ENCODE measurements around the gene ATXN10.

Gene ATXN10

DNA sequence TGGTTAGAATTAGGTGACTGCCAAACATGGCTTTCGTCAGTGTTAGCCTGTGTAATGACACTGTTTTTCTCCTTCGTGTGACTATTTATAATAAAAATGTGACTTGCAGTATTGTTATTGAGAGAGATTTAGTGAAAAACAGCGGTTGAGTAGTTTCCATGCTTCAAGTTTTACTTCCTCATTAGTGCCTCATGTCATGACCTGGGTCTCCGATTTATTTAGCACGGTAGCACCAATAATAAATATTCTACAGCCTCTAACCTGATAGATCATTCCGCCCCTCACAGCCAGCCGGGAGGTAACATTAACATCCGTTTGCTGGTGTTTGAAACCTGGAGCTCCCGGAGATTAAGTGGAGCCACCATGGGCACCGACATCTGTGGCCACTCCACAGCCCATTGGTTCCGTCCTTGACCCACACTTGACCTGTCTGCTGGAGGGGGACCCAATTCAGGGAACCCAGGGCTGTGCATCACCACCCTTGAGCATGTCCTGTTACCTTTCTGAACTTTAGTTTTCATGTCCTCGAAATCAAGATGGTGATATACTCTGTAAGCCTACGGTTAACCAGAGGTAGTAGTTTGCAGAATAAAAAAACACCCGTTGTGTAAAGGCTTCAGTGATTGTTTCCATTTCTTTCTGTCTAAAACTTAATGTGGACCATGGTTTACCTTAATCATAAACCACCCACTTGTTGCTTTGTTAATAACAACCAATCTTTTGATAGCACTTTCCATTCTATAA, 104.1 kb downstream of the ATXN10 start:
- Histone ChIP-seq H4K20me1 (ENCODE audit: control insufficient read depth, insufficient read depth, low read depth, low read length) (no peaks in the 10 kb centered on the region), H3K27me3 (ENCODE audit: control insufficient read depth, low read length) (no peaks in the 10 kb centered on the region), H3K4me1 (ENCODE audit: control insufficient read depth, low read length) (peaks cover 100% of the 10 kb centered on the region), H3F3A (ENCODE audit: control insufficient read depth, insufficient read depth) (peaks cover 70% of the 10 kb centered on the region), H3K9me3 (ENCODE audit: control insufficient read depth, insufficient read depth, low read length) (no peaks in the 10 kb centered on the region), H3K27ac (ENCODE audit: low read depth, low read length) (peak overlapping the region; percentile 100), H3K36me3 (ENCODE audit: control insufficient read depth, low read length) (peaks cover 48% of the 10 kb centered on the region), H3K79me2 (ENCODE audit: control insufficient read depth, low read length) (peaks cover 75% of the 10 kb centered on the region), H3K4me3 (ENCODE audit: low read length) (peak overlapping the region; percentile 66), H3K9me2 (replicated peaks; ENCODE audit: control insufficient read depth, low read length) (no peaks in the 10 kb centered on the region), H3K4me2 (ENCODE audit: low read length) (peak overlapping the region; percentile 90)
- no peak for TF ChIP-seq EZH2phosphoT487 (IDR thresholded peaks at IDR 0.05; ENCODE audit: borderline replicate concordance, low read length)
- TF ChIP-seq CTCF (IDR thresholded peaks at IDR 0.05; ENCODE audit: low read depth, low read length, poor library complexity, severe bottlenecking): no peak

- H3K4me1 ChIP-seq (ENCODE audit: control insufficient read depth, low read length): peaks cover 100% of the 10 kb centered on the region
- H3K4me3 ChIP-seq (ENCODE audit: low read length): peak overlapping the region; percentile 66
- H3F3A ChIP-seq (ENCODE audit: control insufficient read depth, insufficient read depth): peaks cover 70% of the 10 kb centered on the region
- H3K9me3 ChIP-seq (ENCODE audit: control insufficient read depth, insufficient read depth, low read length): no peaks in the 10 kb centered on the region
- H3K4me2 ChIP-seq (ENCODE audit: low read length): peak overlapping the region; percentile 90
- no peaks in the 10 kb centered on the region for H3K27me3 ChIP-seq (ENCODE audit: control insufficient read depth, low read length)
- H3K79me2 ChIP-seq (ENCODE audit: control insufficient read depth, low read length): peaks cover 75% of the 10 kb centered on the region
- H3K9me2 ChIP-seq (replicated peaks; ENCODE audit: control insufficient read depth, low read length): no peaks in the 10 kb centered on the region
- no peak for TF ChIP-seq EZH2phosphoT487 (IDR thresholded peaks at IDR 0.05; ENCODE audit: borderline replicate concordance, low read length)
- no peak for TF ChIP-seq CTCF (IDR thresholded peaks at IDR 0.05; ENCODE audit: low read depth, low read length, poor library complexity, severe bottlenecking)
- H4K20me1 ChIP-seq (ENCODE audit: control insufficient read depth, insufficient read depth, low read depth, low read length): no peaks in the 10 kb centered on the region
- H3K36me3 ChIP-seq (ENCODE audit: control insufficient read depth, low read length): peaks cover 48% of the 10 kb centered on the region
- peak overlapping the region; percentile 100 for H3K27ac ChIP-seq (ENCODE audit: low read depth, low read length)
Observed at GRCh38 chr22:45776313-45776585, 104.6 kb downstream of the ATXN10 start.

GRCh38 chr22:45777046-45777851, 105.6 kb downstream of the ATXN10 start:
- no peaks in the 10 kb centered on the region for H3K9me2 ChIP-seq (replicated peaks; ENCODE audit: control insufficient read depth, low read length)
- no peaks in the 10 kb centered on the region for H3K9me3 ChIP-seq (ENCODE audit: control insufficient read depth, insufficient read depth, low read length)
- no peak for TF ChIP-seq CTCF (IDR thresholded peaks at IDR 0.05; ENCODE audit: low read depth, low read length, poor library complexity, severe bottlenecking)
- TF ChIP-seq EZH2phosphoT487 (IDR thresholded peaks at IDR 0.05; ENCODE audit: borderline replicate concordance, low read length): no peak
- peaks cover 70% of the 10 kb centered on the region for H3F3A ChIP-seq (ENCODE audit: control insufficient read depth, insufficient read depth)
- peaks cover 75% of the 10 kb centered on the region for H3K79me2 ChIP-seq (ENCODE audit: control insufficient read depth, low read length)
- no peaks in the 10 kb centered on the region for H3K27me3 ChIP-seq (ENCODE audit: control insufficient read depth, low read length)
- H3K4me2 ChIP-seq (ENCODE audit: low read length): peak overlapping the region; percentile 90
- H3K4me1 ChIP-seq (ENCODE audit: control insufficient read depth, low read length): peaks cover 100% of the 10 kb centered on the region
- H3K4me3 ChIP-seq (ENCODE audit: low read length): peak overlapping the region; percentile 66
- H3K27ac ChIP-seq (ENCODE audit: low read depth, low read length): peak overlapping the region; percentile 100
- H3K36me3 ChIP-seq (ENCODE audit: control insufficient read depth, low read length): peaks cover 52% of the 10 kb centered on the region
- no peaks in the 10 kb centered on the region for H4K20me1 ChIP-seq (ENCODE audit: control insufficient read depth, insufficient read depth, low read depth, low read length)

Data from DOHH2 (cell line).